Stomach (tissue), 9 donors: ENCODE measurements around the gene TMEM217. TPM values are rescaled to one million over a fixed set of nuclear protein-coding genes. Genes with fewer than 3 reads are reported as not detected.

ENCODE experiments used
- DNase-seq, 2 donors: peaks; one replicate each; pipeline versions ENCODE4 v3.0.0 to v3.0.0-alpha.2; 2013 to 2019
- H3K27ac ChIP-seq, 5 donors: fragments of 200-600 bp in 4 of 5; sonication (generic) in 4 of 5; one replicate each; pipeline ENCODE4 v1.5.1; 2013 to 2019; ENCODE audit warnings: mild to moderate bottlenecking in 1 of 5, moderate library complexity in 1 of 5
- H3K27me3 ChIP-seq, 3 donors: fragments of 200-600 bp; sonication (generic); one replicate each; pipeline ENCODE4 v1.5.1; 2017 to 2019; ENCODE audit warnings: mixed run types in 1 of 3
- H3K36me3 ChIP-seq, 4 donors: fragments of 200-600 bp; sonication (generic); 1 replicate in 3 of 4; 2 replicates in 1 of 4; pipeline ENCODE4 v1.5.1; 2016 to 2019
- H3K4me1 ChIP-seq, 4 donors: fragments of 200-600 bp; sonication (generic); one replicate each; pipeline ENCODE4 v1.5.1; 2016 to 2019
- H3K4me3 ChIP-seq, 4 donors: fragments of 200-600 bp; sonication (generic) in 3 of 4; one replicate each; pipeline ENCODE4 v1.5.1; 2016 to 2019; ENCODE audit warnings: mild to moderate bottlenecking in 1 of 4
- H3K9me3 ChIP-seq, 4 donors: fragments of 200-600 bp; sonication (generic); one replicate each; pipeline ENCODE4 v1.5.1; 2016 to 2019
- CTCF ChIP-seq, 7 experiments: fragments of 450-650 bp in 4 of 7; fragments of 200-600 bp in 3 of 7; sonication (generic) in 3 of 7; IDR thresholded peaks; one replicate each; pipeline ENCODE4 v1.5.1; 2016 to 2019; ENCODE audit warnings: antibody characterized with exemption in 7 of 7, control low read depth in 2 of 7, mild to moderate bottlenecking in 1 of 7
- EP300 ChIP-seq: sonication (generic); formaldehyde crosslinking; IDR thresholded peaks from one replicate; pipeline ENCODE4 v1.6.1; 2017; ENCODE audit warnings: antibody characterized with exemption
- POLR2A ChIP-seq, 4 donors: fragments of 450-650 bp; IDR thresholded peaks; one replicate each; pipeline ENCODE4 v1.6.1; 2016; ENCODE audit warnings: antibody characterized with exemption in 4 of 4, control low read depth in 2 of 4, mild to moderate bottlenecking in 1 of 4, moderate library complexity in 1 of 4
- POLR2AphosphoS5 ChIP-seq, 3 donors: sonication (generic); formaldehyde crosslinking; IDR thresholded peaks; one replicate each; pipeline ENCODE4 v1.6.1; 2016; ENCODE audit warnings: antibody characterized with exemption in 3 of 3
- WGBS, 5 donors: extraction: QIAGEN DNeasy Blood & Tissue Kit in 3 of 5; methylation state at CpG; one replicate each; pipeline versions ENCODE4 v1.1.5 to v1.1.7; 2013 to 2018; 5-methylcytosine and 5-hydroxymethylcytosine counted together
- intact Hi-C: fragments of 100-400 bp; cut with DNase I; formaldehyde crosslinking; loops from one replicate; pipeline ENCODE4 v1.15.1; 2023; ENCODE audit warnings: low total_unique reads
- polyA plus RNA-seq, 3 donors: library from polyadenylated mRNA; stranded (reverse); fragments of 200-250 nt; gene quantifications; one replicate each; pipeline ENCODE4 v1.2.3, GENCODE V29; 2013
- total RNA-seq, 5 donors: library from RNA; depleted of rRNA; stranded (reverse); fragments of >200 nt; gene quantifications; one replicate each; pipeline versions ENCODE4 v1.1.0 to v1.2.3, GENCODE V29; 2014 to 2016
- donor health status: healthy with polysubstance abuse.
- donor health status: Bipolar disorder and iron deficiency.
- donor health status: healthy.

TMEM217 gene
- total and polyA plus RNA-seq, 8 donors: 0.60 to 1.2 (median 0.87) TPM; not detected in 5

- no peak for DNase-seq
- Histone ChIP-seq H3K4me3 (no peak overlapping the region), H3K4me1 (peaks cover 0 to 17% (median 10%) of the 10 kb centered on the region in 4 donors), H3K36me3 (peaks cover 0 to 35% (median 25%) of the 10 kb centered on the region in 4 donors), H3K9me3 (no peaks in the 10 kb centered on the region), H3K27me3 (no peaks in the 10 kb centered on the region), H3K27ac (no peak overlapping the region)
- WGBS, 5 donors: 71 to 85% (median 81%) methylated on average over 2 of the region's 2 CpGs
- intact Hi-C loops: no loop called here
- TF ChIP-seq EP300 (no peak), POLR2AphosphoS5 (IDR thresholded peaks at IDR 0.05) (no peak), POLR2A (IDR thresholded peaks at IDR 0.05) (no peak)
These were observed 11.2 kb upstream of the TMEM217 start for GRCh38 chr6:37269105-37269504.

GRCh38 chr6:37265860-37266259 lies 7.9 kb upstream of the TMEM217 start:
- no peak overlapping the region for H3K27ac ChIP-seq
- H3K27me3 ChIP-seq: no peaks in the 10 kb centered on the region
- WGBS, 5 donors: 70 to 83% (median 78%) methylated on average over 3 of the region's 3 CpGs
- TF ChIP-seq CTCF (IDR thresholded peaks at IDR 0.05) (no peak), POLR2A (IDR thresholded peaks at IDR 0.05) (no peak), POLR2AphosphoS5 (IDR thresholded peaks at IDR 0.05) (no peak), EP300 (no peak)
- no peaks in the 10 kb centered on the region for H3K9me3 ChIP-seq
- intact Hi-C loops: no loop called here
- no peak for DNase-seq
- no peak overlapping the region for H3K4me3 ChIP-seq
- H3K4me1 ChIP-seq: peaks cover 6 to 41% (median 22%) of the 10 kb centered on the region in 4 donors
- peaks cover 0 to 19% (median 17%) of the 10 kb centered on the region in 4 donors for H3K36me3 ChIP-seq

GRCh38 chr6:37265001-37265400 lies 7.1 kb upstream of the TMEM217 start:
- WGBS, 5 donors: 58 to 76% (median 68%) methylated on average over 2 of the region's 2 CpGs
- H3K4me1 ChIP-seq: peaks cover 6 to 44% (median 26%) of the 10 kb centered on the region in 4 donors
- no peak overlapping the region for H3K4me3 ChIP-seq
- no peak overlapping the region for H3K27ac ChIP-seq
- DNase-seq: no peak
- H3K27me3 ChIP-seq: no peaks in the 10 kb centered on the region
- H3K36me3 ChIP-seq: peaks cover 0 to 11% (median 9%) of the 10 kb centered on the region in 4 donors
- intact Hi-C loops: no loop called here
- no peaks in the 10 kb centered on the region for H3K9me3 ChIP-seq
- no peak for TF ChIP-seq CTCF (IDR thresholded peaks at IDR 0.05)
- TF ChIP-seq POLR2AphosphoS5 (IDR thresholded peaks at IDR 0.05): no peak
- no peak for TF ChIP-seq EP300
- TF ChIP-seq POLR2A (IDR thresholded peaks at IDR 0.05): no peak

- Histone ChIP-seq H3K9me3 (no peaks in the 10 kb centered on the region), H3K27me3 (no peaks in the 10 kb centered on the region), H3K27ac (peak overlapping the region in 4 of 5 donors; percentile 18 to 67 (median 45)), H3K4me3 (no peak overlapping the region), H3K4me1 (peaks cover 14 to 63% (median 43%) of the 10 kb centered on the region in 4 donors), H3K36me3 (no peaks in the 10 kb centered on the region)
- TF ChIP-seq CTCF (IDR thresholded peaks at IDR 0.05) (no peak), POLR2A (IDR thresholded peaks at IDR 0.05) (no peak), EP300 (no peak), POLR2AphosphoS5 (IDR thresholded peaks at IDR 0.05) (no peak)
- DNase-seq: no peak
- intact Hi-C loops: no loop called here
- WGBS, 5 donors: 31 to 56% (median 40%) methylated on average over 8 of the region's 8 CpGs
These were observed 4.6 kb upstream of the TMEM217 start for GRCh38 chr6:37262446-37263026.

- Histone ChIP-seq H3K27ac (no peak overlapping the region), H3K4me3 (no peak overlapping the region), H3K4me1 (peaks cover 14 to 70% (median 47%) of the 10 kb centered on the region in 4 donors), H3K9me3 (no peaks in the 10 kb centered on the region), H3K36me3 (no peaks in the 10 kb centered on the region), H3K27me3 (no peaks in the 10 kb centered on the region)
- intact Hi-C loops: no loop called here
- no peak for DNase-seq
- no peak for TF ChIP-seq CTCF (IDR thresholded peaks at IDR 0.05)
- TF ChIP-seq POLR2AphosphoS5 (IDR thresholded peaks at IDR 0.05): no peak
- TF ChIP-seq POLR2A (IDR thresholded peaks at IDR 0.05): no peak
- TF ChIP-seq EP300: no peak
- WGBS, 5 donors: 77 to 100% (median 95%) methylated on average over 2 to 5 of the region's 5 CpGs
These were observed 3.3 kb upstream of the TMEM217 start for GRCh38 chr6:37261198-37261597.
